Kidney (tissue), 14 donors: ENCODE data around the gene CRKL. TPM values are rescaled to one million over a fixed set of nuclear protein-coding genes. Genes with fewer than 3 reads are reported as not detected.

Experiments used
- DNase-seq, 5 donors: peaks; one replicate each; pipeline ENCODE4 v3.0.0-alpha.2; 2013 to 2020
- FAIRE-seq: peaks from 2 replicates; lab custom pipeline; 2012; peaks lifted over from hg19 to GRCh38; lab: Jason Lieb, UNC
- H3K27ac ChIP-seq, 2 donors: one replicate each; pipeline ENCODE4 v1.7.0; 2013; ENCODE audit warnings: low read depth in 2 of 2, low read length in 2 of 2, inconsistent platforms in 1 of 2
- H3K27me3 ChIP-seq: one replicate; pipeline ENCODE4 v1.7.1; 2013; ENCODE audit warnings: low read length, inconsistent platforms; ENCODE audit not compliant: control insufficient read depth, insufficient read depth
- H3K36me3 ChIP-seq, 3 donors: one replicate each; pipeline versions ENCODE4 v1.7.0 to v1.7.1; 2013; ENCODE audit warnings: low read length in 3 of 3, control low read depth in 1 of 3, inconsistent platforms in 1 of 3; ENCODE audit not compliant: insufficient read depth in 3 of 3, control insufficient read depth in 2 of 3
- H3K4me1 ChIP-seq, 3 donors: one replicate each; pipeline versions ENCODE4 v1.7.0 to v1.7.1; 2013; ENCODE audit warnings: low read length in 3 of 3, inconsistent platforms in 1 of 3, low read depth in 1 of 3; ENCODE audit not compliant: control insufficient read depth in 2 of 3, insufficient read depth in 2 of 3
- H3K4me3 ChIP-seq, 3 donors: one replicate each; pipeline versions ENCODE4 v1.7.0 to v1.8.1; 2013; ENCODE audit warnings: low read length in 3 of 3, control low read depth in 1 of 3, inconsistent platforms in 1 of 3
- H3K9ac ChIP-seq, 3 donors: one replicate each; pipeline versions ENCODE4 v1.7.0 to v1.7.1; 2013; ENCODE audit warnings: low read length in 3 of 3, control low read depth in 1 of 3, inconsistent platforms in 1 of 3
- H3K9me3 ChIP-seq, 3 donors: one replicate each; pipeline versions ENCODE4 v1.7.0 to v1.7.1; 2013; ENCODE audit warnings: low read length in 3 of 3, control low read depth in 1 of 3, inconsistent platforms in 1 of 3; ENCODE audit not compliant: control insufficient read depth in 2 of 3, insufficient read depth in 1 of 3
- CTCF ChIP-seq: IDR thresholded peaks from 3 replicates; pipeline ENCODE4 v1.5.1; 2012; ENCODE audit warnings: mild to moderate bottlenecking, moderate library complexity, borderline replicate concordance; ENCODE audit not compliant: insufficient read depth; ENCODE audit errors: extremely low read depth
- intact Hi-C: fragments of 100-400 bp; cut with DNase I; formaldehyde crosslinking; loops from one replicate; pipeline ENCODE4 v1.11.1; 2022
- polyA plus RNA-seq: library from polyadenylated mRNA; stranded (reverse); fragments of 350-450 nt; fragmentation: Illumina TruSeq; extraction: RNeasy Lipid Tissue Mini Kit (QIAGEN cat#74804); gene quantifications from one replicate; pipeline ENCODE4 v1.2.3, GENCODE V29; 2014; ENCODE audit warnings: low read depth, low replicate concordance; ENCODE audit not compliant: insufficient read depth
- total RNA-seq: library from RNA; stranded (reverse); fragmentation: NEBNext Ultra II Directional; extraction: Animal tissue kit (Norgen Biotek cat#: 25700); gene quantifications from one replicate; pipeline ENCODE4 v1.2.1, GENCODE V29; 2021
- donor health status: control.
- donor health status: control.
- donor health status: control.
- donor health status: control.
- donor health status: control.
- donor health status: DM: yes; HTN: yes; CAD: no.
- donor health status: Normal renal cell carcinoma (clear cell type).

The CRKL gene
- total and polyA plus RNA-seq, 2 donors from 2014 or later: 11.9 to 44.7 TPM

- Histone ChIP-seq H3K9ac (no peak overlapping the region), H3K27ac (no peak overlapping the region), H3K9me3 (no peaks in the 10 kb centered on the region), H3K4me1 (peaks cover 0 to 15% (median 0%) of the 10 kb centered on the region in 3 donors), H3K27me3 (peaks cover 3% of the 10 kb centered on the region), H3K36me3 (no peaks in the 10 kb centered on the region), H3K4me3 (no peak overlapping the region)
- intact Hi-C loops: no loop called here
- no peak for TF ChIP-seq CTCF
- DNase-seq (no peak), FAIRE-seq (no peak)
Observed at GRCh38 chr22:20960609-20961008, 43.4 kb downstream of the CRKL start.

GRCh38 chr22:20962491-20962945 lies 45.3 kb downstream of the CRKL start:
- H3K27me3 ChIP-seq: peaks cover 3% of the 10 kb centered on the region
- H3K4me1 ChIP-seq: peaks cover 0 to 11% (median 0%) of the 10 kb centered on the region in 3 donors
- H3K9me3 ChIP-seq: no peaks in the 10 kb centered on the region
- FAIRE-seq (no peak), DNase-seq (no peak)
- H3K9ac ChIP-seq: no peak overlapping the region
- no peak overlapping the region for H3K4me3 ChIP-seq
- no peaks in the 10 kb centered on the region for H3K36me3 ChIP-seq
- no peak for TF ChIP-seq CTCF
- H3K27ac ChIP-seq: no peak overlapping the region
- intact Hi-C loops: no loop called here

GRCh38 chr22:20963201-20964052 lies 46.2 kb downstream of the CRKL start:
- no peak overlapping the region for H3K9ac ChIP-seq
- DNase-seq (no peak), FAIRE-seq (no peak)
- H3K36me3 ChIP-seq: no peaks in the 10 kb centered on the region
- H3K4me1 ChIP-seq: peaks cover 0 to 7% (median 0%) of the 10 kb centered on the region in 3 donors
- H3K4me3 ChIP-seq: no peak overlapping the region
- H3K27me3 ChIP-seq: peaks cover 3% of the 10 kb centered on the region
- intact Hi-C loops: no loop called here
- H3K27ac ChIP-seq: no peak overlapping the region
- TF ChIP-seq CTCF: no peak
- no peaks in the 10 kb centered on the region for H3K9me3 ChIP-seq
